T-helper 2 cell (primary cell): ENCODE measurements around the gene CPAMD8.

ENCODE experiments used
- DNase-seq, 5 experiments: peaks; one replicate each; pipeline versions ENCODE4 v3.0.0 to v3.0.0-alpha.2; 2012 to 2022
- total RNA-seq, 2 donors: gene quantifications; one replicate each; lab custom pipeline; 2026; lab: John Stamatoyannopoulos, UW

Gene CPAMD8
- total RNA-seq, result 2.8 to 5.1 reads per million in 2 donors

GRCh38 chr19:17026706-17027534 is at the start of gene CPAMD8:
Gene CPAMD8 (minus strand): TSS chr19:17026810. CDS start chr19:17026642, 168 bp downstream.
- no peak for DNase-seq

DNA sequence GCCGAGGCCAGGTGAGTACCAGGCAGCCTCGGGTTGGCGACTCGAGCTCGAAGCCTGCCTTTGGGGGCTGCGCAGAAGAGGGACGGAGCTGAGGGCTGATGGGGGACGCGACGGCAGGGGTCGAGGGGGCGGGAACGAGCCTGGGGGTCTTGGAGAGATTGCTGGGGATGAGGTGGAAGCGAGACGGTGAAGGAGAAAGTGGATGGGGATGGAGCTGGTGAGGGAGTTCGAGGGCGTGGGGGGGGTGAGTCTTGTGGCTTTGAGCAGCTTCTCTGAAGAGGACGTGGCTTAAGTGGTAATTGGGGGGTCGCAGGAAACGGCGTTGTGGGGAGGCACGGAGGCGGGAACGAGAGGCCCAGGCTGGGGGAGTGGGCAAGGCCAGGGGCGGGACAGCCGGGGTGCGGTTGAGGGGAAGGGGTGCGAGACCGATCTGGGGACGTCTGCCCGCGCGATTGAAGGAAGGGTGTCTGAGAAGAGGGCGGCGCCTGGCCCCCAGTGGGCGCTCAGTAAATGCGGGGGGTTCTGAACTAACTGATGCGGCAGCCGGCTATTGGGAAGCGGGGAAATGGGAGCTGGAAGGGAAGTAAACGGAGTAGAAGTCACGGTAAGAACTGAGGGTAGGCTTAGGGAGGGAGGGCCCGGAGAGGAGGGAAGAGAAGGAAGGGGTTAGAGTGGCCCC is 49.4 kb upstream of the CPAMD8 start:
- DNase-seq, result peak; percentile 14 to 76 (median 46)

DNA sequence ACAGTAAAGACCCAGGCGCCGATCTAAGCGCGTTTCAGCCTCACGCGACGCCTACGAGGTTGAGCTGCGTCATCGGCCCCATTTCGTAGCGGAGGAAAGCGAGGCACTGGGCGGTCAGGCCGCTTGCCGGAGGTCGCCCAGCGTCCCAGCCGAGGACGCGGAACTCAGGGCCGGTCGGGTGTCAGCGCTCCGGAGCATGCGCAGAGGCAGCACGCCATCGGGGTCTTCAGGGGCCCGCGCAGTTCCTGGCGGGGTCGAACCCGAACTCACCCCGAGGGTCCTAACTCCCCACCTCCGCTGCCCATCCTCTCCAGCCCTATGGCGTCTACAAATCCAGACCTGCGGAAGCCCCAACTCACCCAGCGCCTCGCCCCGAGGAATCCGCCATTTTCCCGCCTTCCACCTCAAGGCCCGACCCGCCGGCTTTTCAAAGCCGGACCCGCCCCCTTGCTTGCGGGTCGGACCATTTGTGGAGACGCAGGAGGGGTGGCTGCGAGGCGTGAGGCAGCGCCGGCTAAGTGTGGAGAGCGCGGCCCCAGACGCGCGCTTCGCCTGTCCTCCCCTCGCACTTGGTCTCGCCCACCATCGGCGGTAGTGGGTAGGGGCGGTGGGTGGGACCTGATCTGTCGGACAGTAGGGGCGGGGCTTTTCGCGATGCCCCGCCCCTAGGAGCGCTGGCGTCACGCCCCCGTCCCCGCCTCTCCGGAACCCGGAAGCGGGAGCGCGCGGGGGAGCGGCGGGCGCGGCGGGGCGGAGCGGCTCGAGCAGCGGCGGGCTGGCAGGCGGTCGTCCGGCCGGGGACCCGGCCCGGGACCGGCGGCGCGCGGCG is 48.6 kb upstream of the CPAMD8 start, which contains the start of the genes HAUS8 and MYO9B:
HAUS8 (minus strand) TSS at position 418 of the 829 bp plus-strand sequence; CDS start at position 388, 30 bp downstream.
MYO9B (plus strand) TSS at position 743 of the 829 bp plus-strand sequence. CDS start 25,941 bp downstream, outside the sequence.
- DNase-seq, result peak; percentile 99 to 100 (median 100)

GRCh38 chr19:17074634-17075034 is 48.0 kb upstream of the CPAMD8 start:
- no peak for DNase-seq

DNA sequence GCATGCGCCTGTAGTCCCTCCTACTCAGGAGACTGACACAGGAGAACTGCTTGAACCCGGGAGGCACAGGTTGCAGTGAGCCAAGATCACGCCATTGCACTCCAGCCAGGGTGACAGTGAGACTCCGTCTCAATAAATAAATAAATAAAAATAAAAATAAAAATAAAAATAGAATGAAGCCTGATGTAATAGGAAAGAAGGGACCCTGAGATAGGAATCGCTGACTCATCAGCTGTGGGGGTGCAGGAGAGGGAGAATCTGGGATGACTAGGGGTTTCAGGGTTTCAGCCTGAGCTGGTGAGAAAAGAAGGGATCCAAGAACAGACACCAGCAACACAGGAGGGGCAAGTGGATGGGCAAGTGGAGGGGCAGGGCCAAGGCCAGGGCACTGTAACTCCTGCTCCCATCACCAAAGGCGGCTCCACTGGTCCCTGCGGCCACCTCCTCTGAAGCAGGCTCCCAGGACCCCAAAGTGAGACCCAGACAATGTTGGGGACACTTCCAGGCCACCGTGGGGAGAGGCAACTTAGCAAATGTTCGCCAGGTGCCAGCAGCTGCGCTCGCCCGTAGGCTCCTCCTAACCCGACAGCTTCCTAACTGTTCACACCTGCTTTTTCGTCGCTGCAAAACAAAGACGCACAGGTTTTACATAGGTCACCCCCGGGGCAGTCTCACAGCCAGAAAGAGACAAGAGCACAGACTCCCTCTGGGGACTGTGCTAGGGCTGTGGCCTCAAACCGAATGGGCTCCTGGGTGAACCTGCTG is 47.4 kb upstream of the CPAMD8 start:
- peak in 2 of 5 experiments; percentile 30 to 46 for DNase-seq

DNA sequence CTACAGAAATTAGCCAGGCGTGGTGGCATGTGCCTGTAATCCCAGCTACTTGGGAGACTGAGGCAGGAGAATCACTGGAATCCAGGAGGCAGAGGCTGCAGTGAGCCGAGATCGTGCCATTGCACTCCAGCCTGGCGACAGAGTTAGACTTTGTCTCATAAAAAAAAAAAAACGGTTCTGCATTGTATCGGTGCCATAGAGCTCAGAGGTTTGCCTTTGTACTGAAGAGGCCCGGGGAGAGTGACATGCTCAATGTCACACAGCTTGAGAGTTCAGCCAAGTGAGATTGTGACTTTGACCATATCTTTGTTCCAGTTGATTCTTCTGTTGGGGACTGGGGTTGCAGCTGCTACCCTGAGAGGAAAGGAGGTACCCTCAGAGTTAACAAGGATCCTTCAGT is 44.3 kb upstream of the CPAMD8 start:
- no peak for DNase-seq

DNA sequence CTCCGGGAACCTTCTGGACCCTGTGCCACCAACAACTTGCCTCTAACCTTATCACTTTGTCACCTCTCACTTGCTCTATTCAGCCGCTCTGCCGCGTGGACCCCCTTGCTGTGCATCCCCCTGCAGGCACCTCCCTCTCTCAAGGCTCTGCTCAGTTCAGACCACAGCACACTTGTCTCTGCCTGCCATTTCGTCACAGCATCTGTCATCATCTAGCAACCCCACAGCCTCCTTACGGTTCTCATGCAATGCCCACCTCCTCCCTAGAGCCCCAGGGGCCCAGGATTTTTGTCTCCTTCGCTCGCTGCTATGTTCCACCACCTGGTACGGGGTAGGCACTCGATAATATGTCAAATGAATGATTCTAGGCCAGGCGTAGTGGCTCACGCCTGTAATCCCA is 43.8 kb upstream of the CPAMD8 start:
- DNase-seq, result no peak

DNA sequence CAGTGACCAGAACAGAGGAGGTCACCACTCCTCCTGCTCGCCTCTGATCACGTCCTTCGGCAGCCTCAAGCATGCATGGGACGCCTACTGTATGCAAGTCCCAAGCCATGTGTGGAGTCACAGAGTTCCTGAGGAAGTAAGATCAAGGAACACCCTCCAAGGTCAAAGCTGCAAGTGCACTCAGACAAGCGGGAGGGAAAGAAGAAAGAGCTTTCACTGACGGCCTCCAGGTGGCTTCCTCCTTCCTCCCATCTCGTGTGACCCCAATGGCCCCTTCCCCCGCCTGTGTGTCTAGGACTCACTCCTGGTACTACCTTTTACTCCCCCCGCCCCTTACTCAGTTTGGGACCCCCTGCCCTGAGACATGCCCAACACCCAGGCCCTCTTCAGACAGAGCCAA is 42.6 kb upstream of the CPAMD8 start:
- DNase-seq, result no peak

- DNase-seq, result no peak
These were observed 36.8 kb upstream of the CPAMD8 start for GRCh38 chr19:17063428-17063827.

GRCh38 chr19:17061691-17062090 is 35.1 kb upstream of the CPAMD8 start:
- no peak for DNase-seq

DNA sequence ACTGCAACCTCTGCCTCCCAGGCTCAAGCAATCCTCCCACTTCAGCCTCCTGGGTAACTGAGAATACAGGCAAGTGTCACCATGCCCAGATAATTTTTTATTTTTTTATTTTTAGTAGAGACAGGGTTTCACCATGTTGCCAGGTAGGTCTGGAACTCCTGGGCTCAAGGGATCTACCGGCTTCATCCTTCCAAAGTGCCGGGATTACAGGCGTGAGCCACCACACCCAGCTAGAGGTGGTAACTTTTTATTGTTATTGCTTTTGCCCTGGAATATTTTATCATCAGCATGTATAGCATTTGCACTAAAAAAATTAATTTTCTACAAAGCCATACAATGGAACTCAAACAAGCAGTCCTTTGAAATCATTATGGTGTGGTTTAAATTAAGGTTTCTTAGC is 34.6 kb upstream of the CPAMD8 start:
- no peak for DNase-seq

DNA sequence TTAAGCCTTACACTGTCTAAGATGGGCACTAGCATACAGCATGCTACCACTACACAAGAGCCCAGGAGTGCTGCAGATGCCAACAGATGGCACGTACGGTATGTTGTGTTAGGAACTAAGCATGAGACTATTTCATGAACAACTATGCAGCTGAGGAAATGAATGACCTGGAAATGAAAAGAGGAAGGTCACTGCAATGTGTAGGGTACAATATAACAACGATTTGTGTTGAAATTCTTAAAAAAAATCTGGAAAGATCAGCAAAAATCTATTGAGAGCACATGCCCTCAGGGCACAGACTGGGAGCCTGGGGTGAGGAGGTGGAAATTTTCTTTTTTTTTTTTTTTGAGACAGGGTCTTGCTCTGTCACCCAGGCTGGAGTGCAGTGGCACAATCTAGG is 34.2 kb upstream of the CPAMD8 start:
- no peak for DNase-seq

GRCh38 chr19:17058236-17058635 is 31.6 kb upstream of the CPAMD8 start:
- no peak for DNase-seq

DNA sequence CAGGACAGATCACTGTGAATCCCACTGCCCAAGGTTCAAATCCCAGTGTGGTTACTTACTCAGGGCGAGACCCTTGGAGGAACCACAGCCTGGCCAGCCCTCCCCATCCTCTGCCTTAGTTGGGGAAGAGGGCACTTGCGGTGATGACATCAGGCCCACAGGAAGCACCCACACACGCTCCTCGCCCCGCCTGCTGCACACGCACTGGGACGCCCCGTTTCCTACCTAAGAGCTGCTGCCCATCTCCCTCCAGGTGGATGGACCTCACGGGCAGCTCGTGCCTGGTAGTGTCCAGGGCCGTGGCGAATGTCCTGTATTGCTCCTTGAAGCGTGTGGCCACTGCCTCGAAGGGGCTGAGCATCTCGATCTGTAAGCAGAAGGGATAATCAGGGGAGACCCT is 29.0 kb upstream of the CPAMD8 start:
- DNase-seq, result no peak

GRCh38 chr19:17054746-17055145 is 28.1 kb upstream of the CPAMD8 start:
- DNase-seq, result no peak

- peak in 2 of 5 experiments; percentile 19 to 35 for DNase-seq
These were observed 25.8 kb upstream of the CPAMD8 start for GRCh38 chr19:17052439-17052838.

DNA sequence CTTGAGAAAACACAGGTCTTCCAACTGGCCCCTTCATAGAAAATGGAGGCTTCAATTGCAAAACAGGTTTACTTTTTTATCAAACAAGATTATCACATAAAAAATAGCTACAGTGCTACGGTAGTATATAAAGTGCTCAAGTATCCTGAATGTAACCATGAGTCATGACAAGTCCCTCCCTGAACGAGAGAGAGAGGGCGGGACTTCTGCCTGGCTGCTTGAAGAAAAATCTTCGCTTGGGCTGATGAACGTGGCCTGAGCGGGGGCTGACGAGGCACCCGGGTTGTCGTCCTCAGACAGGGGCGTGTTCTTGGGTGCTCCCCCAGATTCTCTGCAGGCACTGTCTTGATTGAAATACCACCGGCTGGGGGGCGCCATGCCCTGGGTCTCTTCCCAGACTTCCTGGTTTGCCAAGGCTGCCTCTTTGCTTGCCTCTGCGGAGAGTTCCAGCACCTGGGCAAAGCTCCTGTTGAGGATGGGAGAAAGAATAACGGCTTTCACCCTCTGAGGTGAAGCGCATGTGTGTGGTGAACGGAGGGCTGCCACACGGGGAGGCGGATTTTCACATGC is 23.2 kb upstream of the CPAMD8 start:
- DNase-seq, result no peak

DNA sequence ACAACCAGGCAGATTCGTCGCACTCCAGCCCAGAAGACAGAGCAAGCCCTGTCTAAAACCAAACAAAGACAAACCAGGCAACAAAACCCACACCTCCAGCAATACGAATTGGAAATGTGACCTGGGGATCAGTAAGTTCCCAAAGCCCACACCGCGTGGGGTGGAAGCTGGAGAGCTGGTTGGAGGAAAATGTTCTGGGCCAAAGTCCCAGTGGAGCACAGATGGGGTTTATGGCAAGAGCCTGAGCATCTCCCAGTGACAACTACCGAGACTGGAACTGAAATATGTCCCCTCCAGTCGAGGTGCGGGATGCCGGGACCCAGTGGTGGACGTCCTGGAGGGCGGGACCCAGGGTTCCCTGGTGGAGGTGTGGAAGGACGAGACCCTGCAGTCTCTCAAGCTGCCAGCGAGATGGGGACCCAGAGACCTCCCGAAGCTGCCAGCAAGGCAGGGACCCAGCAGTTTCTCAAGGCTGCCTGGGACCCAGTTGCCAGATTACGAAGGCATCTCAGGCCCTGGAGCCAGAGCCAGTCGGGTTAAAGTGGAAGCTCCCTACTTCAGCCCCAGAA is 22.4 kb upstream of the CPAMD8 start:
- DNase-seq, result no peak

GRCh38 chr19:17045907-17046502 is 19.4 kb upstream of the CPAMD8 start:
- no peak for DNase-seq

GRCh38 chr19:17043744-17044143 is 17.1 kb upstream of the CPAMD8 start:
- no peak for DNase-seq

GRCh38 chr19:17041976-17042375 is 15.4 kb upstream of the CPAMD8 start:
- DNase-seq, result no peak
